ENCODE data around the gene RNF138. TPM values are rescaled to one million over a fixed set of nuclear protein-coding genes. Genes with fewer than 3 reads are reported as not detected.

Gene RNF138
- polyA plus RNA-seq, 2 of the 4 experiments (the other 2 are of a cell fraction), result 17.4 to 18.3 TPM

DNA sequence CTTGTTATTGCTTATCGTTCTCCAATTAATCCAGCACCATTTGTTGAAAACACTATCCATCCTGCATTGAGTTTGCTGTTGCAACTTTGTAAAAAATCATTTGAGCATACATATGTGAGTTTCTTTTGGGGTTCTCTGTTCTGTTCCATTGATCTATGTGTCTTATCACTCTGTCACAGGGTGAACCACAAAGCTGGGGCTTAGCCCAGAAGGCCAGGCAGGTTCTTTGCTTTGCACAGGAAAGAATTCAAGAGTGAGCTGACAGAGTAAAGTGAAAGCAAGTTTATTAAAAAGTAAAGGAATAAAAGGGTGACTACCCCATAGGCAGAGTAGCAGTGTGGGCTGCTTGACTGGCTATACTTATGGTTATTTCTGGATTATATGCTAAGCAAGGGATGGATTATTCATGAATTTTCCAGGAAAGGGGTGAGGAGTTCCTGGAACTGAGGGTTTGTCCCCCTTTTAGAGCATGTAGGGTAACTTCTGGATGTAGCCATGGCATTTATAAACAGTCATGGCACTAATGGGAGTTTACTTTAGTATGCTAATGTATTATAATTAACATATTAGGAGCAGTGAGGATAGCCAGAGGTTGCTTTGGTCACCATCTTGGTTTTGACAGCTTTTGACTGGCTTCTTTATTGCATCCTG lies 46.8 kb downstream of the RNF138 start:
- Histone ChIP-seq H3K27ac (no peak overlapping the region), H3K4me1 (no peaks in the 10 kb centered on the region), H3K4me2 (no peak overlapping the region), H3K4me3 (no peak overlapping the region), H3K9me3 (no peaks in the 10 kb centered on the region)
- ChIA-PET CTCF (interaction anchor here (0.6 to 2.2 kb wide), 2 partner anchors 15 to 20 kb away, joined by 3 to 10 read pairs; no protein-coding TSS in a partner anchor), POLR2A (no interaction called here)
- ATAC-seq (no peak), DNase-seq (ENCODE audit: low read depth in 1 of 2, low spot score in 1 of 2) (no peak), FAIRE-seq (no peak)
- TF ChIP-seq MYC (IDR thresholded peaks at IDR 0.05; ENCODE audit: borderline replicate concordance, low read length) (no peak), RFX5 (IDR thresholded peaks at IDR 0.05) (no peak), SMC3 (IDR thresholded peaks at IDR 0.05) (no peak), HOXA7 (CRISPR knock-in tag; IDR thresholded peaks at IDR 0.05) (no peak), KDM1A (IDR thresholded peaks at IDR 0.05; ENCODE audit: low read depth) (no peak), JUN (IDR thresholded peaks at IDR 0.05) (no peak), CHD4 (IDR thresholded peaks at IDR 0.05; ENCODE audit: borderline replicate concordance) (no peak), CBX2 (IDR thresholded peaks at IDR 0.05; ENCODE audit: borderline replicate concordance, low read depth) (no peak), NR3C1 (IDR thresholded peaks at IDR 0.05) (no peak), CBX8 (IDR thresholded peaks at IDR 0.05) (no peak)
- WGBS (ENCODE audit: missing lambda C conversion rate), result 93% methylated on average over 1 of the region's 1 CpG

DNA sequence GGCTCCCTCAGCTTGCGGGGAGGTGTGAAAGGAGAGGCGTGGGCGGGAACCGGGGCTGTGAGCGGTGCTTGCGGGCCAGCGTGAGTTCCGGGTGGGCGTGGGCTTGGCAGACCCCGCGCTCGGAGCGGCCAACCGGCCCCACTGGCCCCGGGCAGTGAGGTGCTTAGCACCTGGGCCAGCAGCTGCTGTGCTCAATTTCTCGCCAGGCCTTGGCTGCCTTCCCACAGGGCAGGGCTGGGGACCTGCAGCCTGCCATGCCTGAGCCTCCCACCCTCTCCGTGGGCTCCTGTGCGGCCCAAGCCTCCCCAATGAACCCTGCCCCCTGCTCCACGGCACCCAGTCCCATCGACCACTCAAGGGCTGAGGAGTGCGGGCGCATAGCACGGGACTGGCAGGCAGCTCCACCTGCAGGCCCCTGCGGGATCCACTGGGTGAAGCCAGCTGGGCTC lies 48.2 kb downstream of the RNF138 start:
- WGBS (ENCODE audit: missing lambda C conversion rate), result 80% methylated on average over 1 of the region's 24 CpGs
- Histone ChIP-seq H3K9me3 (no peaks in the 10 kb centered on the region), H3K4me3 (no peak overlapping the region), H3K4me2 (no peak overlapping the region), H3K4me1 (no peaks in the 10 kb centered on the region), H3K27ac (no peak overlapping the region)
- CTCF ChIA-PET, result interaction anchor here (2.2 kb wide), 1 partner anchor 18 kb away, joined by 10 read pairs; no protein-coding TSS in a partner anchor
- POLR2A ChIA-PET, result interaction anchor here (1.1 kb wide), 1 partner anchor 197 kb away, joined by 3 read pairs; the partner anchor contains the start of gene TRAPPC8
- DNase-seq (ENCODE audit: low read depth in 1 of 2, low spot score in 1 of 2) (no peak), FAIRE-seq (no peak), ATAC-seq (no peak)
- no peak for TF ChIP-seq MAFK (IDR thresholded peaks at IDR 0.05; ENCODE audit: partially characterized antibody)
- TF ChIP-seq, protein P1, sequence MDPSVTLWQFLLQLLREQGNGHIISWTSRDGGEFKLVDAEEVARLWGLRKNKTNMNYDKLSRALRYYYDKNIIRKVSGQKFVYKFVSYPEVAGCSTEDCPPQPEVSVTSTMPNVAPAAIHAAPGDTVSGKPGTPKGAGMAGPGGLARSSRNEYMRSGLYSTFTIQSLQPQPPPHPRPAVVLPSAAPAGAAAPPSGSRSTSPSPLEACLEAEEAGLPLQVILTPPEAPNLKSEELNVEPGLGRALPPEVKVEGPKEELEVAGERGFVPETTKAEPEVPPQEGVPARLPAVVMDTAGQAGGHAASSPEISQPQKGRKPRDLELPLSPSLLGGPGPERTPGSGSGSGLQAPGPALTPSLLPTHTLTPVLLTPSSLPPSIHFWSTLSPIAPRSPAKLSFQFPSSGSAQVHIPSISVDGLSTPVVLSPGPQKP (IDR thresholded peaks at IDR 0.05; ENCODE audit: low read depth, low read length), result no peak
- no peak for TF ChIP-seq NR3C1 (IDR thresholded peaks at IDR 0.05)
- no peak for TF ChIP-seq RNF2 (IDR thresholded peaks at IDR 0.05; ENCODE audit: borderline replicate concordance, low read depth)
- no peak for TF ChIP-seq TFCP2L1 (CRISPR knock-in tag; IDR thresholded peaks at IDR 0.05)
- TF ChIP-seq, protein P2, sequence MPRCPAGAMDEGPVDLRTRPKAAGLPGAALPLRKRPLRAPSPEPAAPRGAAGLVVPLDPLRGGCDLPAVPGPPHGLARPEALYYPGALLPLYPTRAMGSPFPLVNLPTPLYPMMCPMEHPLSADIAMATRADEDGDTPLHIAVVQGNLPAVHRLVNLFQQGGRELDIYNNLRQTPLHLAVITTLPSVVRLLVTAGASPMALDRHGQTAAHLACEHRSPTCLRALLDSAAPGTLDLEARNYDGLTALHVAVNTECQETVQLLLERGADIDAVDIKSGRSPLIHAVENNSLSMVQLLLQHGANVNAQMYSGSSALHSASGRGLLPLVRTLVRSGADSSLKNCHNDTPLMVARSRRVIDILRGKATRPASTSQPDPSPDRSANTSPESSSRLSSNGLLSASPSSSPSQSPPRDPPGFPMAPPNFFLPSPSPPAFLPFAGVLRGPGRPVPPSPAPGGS (IDR thresholded peaks at IDR 0.05), result no peak
- no peak for TF ChIP-seq HOXA7 (CRISPR knock-in tag; IDR thresholded peaks at IDR 0.05)
- TF ChIP-seq FOSB (CRISPR knock-in tag; IDR thresholded peaks at IDR 0.05), result no peak
- TF ChIP-seq EHMT2 (IDR thresholded peaks at IDR 0.05; ENCODE audit: low read depth), result no peak

DNA sequence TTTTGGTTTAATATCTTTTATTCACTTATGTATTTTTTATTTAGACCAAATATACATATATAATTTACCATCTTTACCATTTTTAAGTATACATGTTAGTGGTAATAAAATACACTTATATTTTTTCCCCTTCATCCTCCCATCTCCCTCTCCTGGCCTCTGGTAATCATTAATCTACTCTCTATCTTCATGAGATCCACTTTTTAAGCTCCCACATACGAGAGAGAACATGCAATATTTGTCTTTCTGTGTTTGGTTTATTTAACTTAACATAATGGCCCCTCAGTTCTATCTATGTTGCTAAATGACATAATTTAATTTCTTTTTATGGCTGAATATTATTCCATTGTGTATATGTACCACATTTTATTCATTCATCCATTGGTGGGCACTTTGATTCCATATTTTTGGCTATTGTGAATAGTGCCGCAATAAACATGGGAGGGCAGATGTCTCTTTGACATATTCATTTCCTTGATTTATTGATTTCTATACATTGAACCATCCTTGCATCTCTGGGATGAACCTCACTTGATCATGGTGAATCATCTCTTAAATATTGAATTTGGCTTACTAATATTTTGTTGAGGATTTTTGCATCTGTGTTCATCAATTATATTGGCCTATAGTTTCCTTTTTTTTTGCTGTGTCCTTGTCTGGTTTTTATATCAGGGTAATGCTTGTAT lies 56.7 kb downstream of the RNF138 start:
- no peak for DNase-seq (ENCODE audit: low read depth in 1 of 2, low spot score in 1 of 2)
- H3K4me3 ChIP-seq, result no peak overlapping the region
- ATAC-seq, result no peak
- POLR2A ChIA-PET, result no interaction called here
- no peak overlapping the region for H3K27ac ChIP-seq
- no peak for FAIRE-seq
- no peaks in the 10 kb centered on the region for H3K9me3 ChIP-seq
- H3K4me2 ChIP-seq, result no peak overlapping the region
- no peaks in the 10 kb centered on the region for H3K4me1 ChIP-seq
- TF ChIP-seq CBX2 (IDR thresholded peaks at IDR 0.05; ENCODE audit: borderline replicate concordance, low read depth), result no peak
- TF ChIP-seq NFE2L2 (conservative IDR thresholded peaks at IDR 0.05; ENCODE audit: low read length), result no peak
- no peak for TF ChIP-seq MYC (IDR thresholded peaks at IDR 0.05; ENCODE audit: borderline replicate concordance, low read length)
- TF ChIP-seq JUN (IDR thresholded peaks at IDR 0.05), result no peak
- TF ChIP-seq, protein P3, sequence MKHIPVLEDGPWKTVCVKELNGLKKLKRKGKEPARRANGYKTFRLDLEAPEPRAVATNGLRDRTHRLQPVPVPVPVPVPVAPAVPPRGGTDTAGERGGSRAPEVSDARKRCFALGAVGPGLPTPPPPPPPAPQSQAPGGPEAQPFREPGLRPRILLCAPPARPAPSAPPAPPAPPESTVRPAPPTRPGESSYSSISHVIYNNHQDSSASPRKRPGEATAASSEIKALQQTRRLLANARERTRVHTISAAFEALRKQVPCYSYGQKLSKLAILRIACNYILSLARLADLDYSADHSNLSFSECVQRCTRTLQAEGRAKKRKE (CRISPR knock-in tag; IDR thresholded peaks at IDR 0.05; ENCODE audit: low read depth), result no peak
- TF ChIP-seq RCOR1 (IDR thresholded peaks at IDR 0.05; ENCODE audit: low read depth, low read length), result no peak
- no peak for TF ChIP-seq HOXB5 (CRISPR knock-in tag; IDR thresholded peaks at IDR 0.05)
- TF ChIP-seq EHF (CRISPR knock-in tag; IDR thresholded peaks at IDR 0.05), result no peak
- CTCF ChIA-PET, result interaction anchor here (2.1 kb wide), 1 partner anchor 9 kb away, joined by 7 read pairs; no protein-coding TSS in a partner anchor
- WGBS (ENCODE audit: missing lambda C conversion rate), result 53% methylated on average over 2 of the region's 2 CpGs
